HL-60 (cell line): ENCODE results near the gene RFXANK.

Source experiments
- GABPA ChIP-seq: IDR thresholded peaks from 2 replicates; pipeline ENCODE4 v1.6.1; 2012; ENCODE audit warnings: low read depth
- POLR2AphosphoS5 ChIP-seq: IDR thresholded peaks from 2 replicates; pipeline ENCODE4 v1.6.1; 2012; ENCODE audit warnings: low read depth
- SPI1 ChIP-seq: IDR thresholded peaks from 2 replicates; pipeline ENCODE4 v1.6.1; 2012; ENCODE audit warnings: low read depth, mild to moderate bottlenecking, borderline replicate concordance
- TF ChIP-seq, protein P1 (sequence below): IDR thresholded peaks from one replicate; pipeline ENCODE4 v1.5.1; 2011; ENCODE audit warnings: low read length, control low read depth, inconsistent platforms; ENCODE audit not compliant: insufficient read depth
- TF ChIP-seq, protein P2 (sequence below): IDR thresholded peaks from 2 replicates; pipeline ENCODE4 v1.6.1; 2012; ENCODE audit warnings: low read depth; ENCODE audit not compliant: insufficient replicate concordance

DNA sequence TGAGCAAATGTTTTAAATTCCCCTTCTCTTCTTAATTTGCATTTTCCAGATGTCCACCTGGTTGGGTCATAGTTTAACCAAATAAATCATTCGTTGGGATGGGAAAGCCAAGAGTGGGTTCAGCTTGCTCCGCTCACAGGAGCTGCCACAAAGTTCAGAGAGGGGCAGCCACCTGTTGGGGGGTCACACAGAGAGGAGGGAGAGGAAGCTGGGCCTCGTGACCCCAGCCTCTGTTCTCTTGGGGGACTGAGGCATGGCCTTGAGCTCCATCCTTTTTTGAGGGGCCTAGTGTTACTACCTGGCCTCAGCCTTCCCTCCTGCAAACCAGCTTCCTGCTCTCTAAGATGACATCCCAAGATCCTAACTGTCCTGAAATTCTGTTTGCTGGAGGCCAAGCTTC is 24.4 kb upstream of the RFXANK start:
- TF ChIP-seq, protein P1, sequence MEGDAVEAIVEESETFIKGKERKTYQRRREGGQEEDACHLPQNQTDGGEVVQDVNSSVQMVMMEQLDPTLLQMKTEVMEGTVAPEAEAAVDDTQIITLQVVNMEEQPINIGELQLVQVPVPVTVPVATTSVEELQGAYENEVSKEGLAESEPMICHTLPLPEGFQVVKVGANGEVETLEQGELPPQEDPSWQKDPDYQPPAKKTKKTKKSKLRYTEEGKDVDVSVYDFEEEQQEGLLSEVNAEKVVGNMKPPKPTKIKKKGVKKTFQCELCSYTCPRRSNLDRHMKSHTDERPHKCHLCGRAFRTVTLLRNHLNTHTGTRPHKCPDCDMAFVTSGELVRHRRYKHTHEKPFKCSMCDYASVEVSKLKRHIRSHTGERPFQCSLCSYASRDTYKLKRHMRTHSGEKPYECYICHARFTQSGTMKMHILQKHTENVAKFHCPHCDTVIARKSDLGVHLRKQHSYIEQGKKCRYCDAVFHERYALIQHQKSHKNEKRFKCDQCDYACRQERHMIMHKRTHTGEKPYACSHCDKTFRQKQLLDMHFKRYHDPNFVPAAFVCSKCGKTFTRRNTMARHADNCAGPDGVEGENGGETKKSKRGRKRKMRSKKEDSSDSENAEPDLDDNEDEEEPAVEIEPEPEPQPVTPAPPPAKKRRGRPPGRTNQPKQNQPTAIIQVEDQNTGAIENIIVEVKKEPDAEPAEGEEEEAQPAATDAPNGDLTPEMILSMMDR: no peak
- no peak for TF ChIP-seq POLR2AphosphoS5
- no peak for TF ChIP-seq SPI1
- no peak for TF ChIP-seq GABPA
- TF ChIP-seq, protein P2, sequence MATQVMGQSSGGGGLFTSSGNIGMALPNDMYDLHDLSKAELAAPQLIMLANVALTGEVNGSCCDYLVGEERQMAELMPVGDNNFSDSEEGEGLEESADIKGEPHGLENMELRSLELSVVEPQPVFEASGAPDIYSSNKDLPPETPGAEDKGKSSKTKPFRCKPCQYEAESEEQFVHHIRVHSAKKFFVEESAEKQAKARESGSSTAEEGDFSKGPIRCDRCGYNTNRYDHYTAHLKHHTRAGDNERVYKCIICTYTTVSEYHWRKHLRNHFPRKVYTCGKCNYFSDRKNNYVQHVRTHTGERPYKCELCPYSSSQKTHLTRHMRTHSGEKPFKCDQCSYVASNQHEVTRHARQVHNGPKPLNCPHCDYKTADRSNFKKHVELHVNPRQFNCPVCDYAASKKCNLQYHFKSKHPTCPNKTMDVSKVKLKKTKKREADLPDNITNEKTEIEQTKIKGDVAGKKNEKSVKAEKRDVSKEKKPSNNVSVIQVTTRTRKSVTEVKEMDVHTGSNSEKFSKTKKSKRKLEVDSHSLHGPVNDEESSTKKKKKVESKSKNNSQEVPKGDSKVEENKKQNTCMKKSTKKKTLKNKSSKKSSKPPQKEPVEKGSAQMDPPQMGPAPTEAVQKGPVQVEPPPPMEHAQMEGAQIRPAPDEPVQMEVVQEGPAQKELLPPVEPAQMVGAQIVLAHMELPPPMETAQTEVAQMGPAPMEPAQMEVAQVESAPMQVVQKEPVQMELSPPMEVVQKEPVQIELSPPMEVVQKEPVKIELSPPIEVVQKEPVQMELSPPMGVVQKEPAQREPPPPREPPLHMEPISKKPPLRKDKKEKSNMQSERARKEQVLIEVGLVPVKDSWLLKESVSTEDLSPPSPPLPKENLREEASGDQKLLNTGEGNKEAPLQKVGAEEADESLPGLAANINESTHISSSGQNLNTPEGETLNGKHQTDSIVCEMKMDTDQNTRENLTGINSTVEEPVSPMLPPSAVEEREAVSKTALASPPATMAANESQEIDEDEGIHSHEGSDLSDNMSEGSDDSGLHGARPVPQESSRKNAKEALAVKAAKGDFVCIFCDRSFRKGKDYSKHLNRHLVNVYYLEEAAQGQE: no peak
